MCF 10A (cell line): ENCODE measurements around the gene MARCHF11. TPM values are rescaled to one million over a fixed set of nuclear protein-coding genes. Genes with fewer than 3 reads are reported as not detected.

Experiments used
- BruUV-seq: library from RNA; stranded (reverse); fragments of 400-500 nt; replicated peaks from 2 replicates; lab custom pipeline; 2021; lab: Mats Ljungman, UMichigan
- CTCF ChIA-PET: fragments of 300-600 bp; sonication (Branson Sonifier 250); formaldehyde crosslinking; extraction: SDS; loops from one replicate; lab custom pipeline; 2021; ENCODE audit warnings: antibody characterized with exemption, inconsistent platforms; lab: Yijun Ruan, JAX
- POLR2A ChIA-PET: fragments of 300-600, 350-650 bp; sonication (Branson Sonifier 250); formaldehyde crosslinking; extraction: SDS; loops from one replicate; lab custom pipeline; 2020; ENCODE audit warnings: antibody characterized with exemption, inconsistent platforms; lab: Yijun Ruan, JAX
- DNase-seq: peaks from one replicate; pipeline ENCODE4 v3.0.0-alpha.2; 2018; ENCODE audit not compliant: unreplicated experiment
- H3K27ac Mint-ChIP-seq: one replicate; pipeline ENCODE4 v1.8.0; 2022; ENCODE audit warnings: mild to moderate bottlenecking, low read depth, mixed read lengths; ENCODE audit not compliant: unreplicated experiment
- H3K27me3 Mint-ChIP-seq: one replicate; pipeline ENCODE4 v1.8.0; 2022; ENCODE audit warnings: mixed read lengths; ENCODE audit not compliant: insufficient read depth, unreplicated experiment
- H3K36me3 Mint-ChIP-seq: one replicate; pipeline ENCODE4 v1.8.0; 2022; ENCODE audit warnings: mild to moderate bottlenecking, moderate library complexity, mixed read lengths; ENCODE audit not compliant: insufficient read depth, unreplicated experiment
- H3K4me1 Mint-ChIP-seq: one replicate; pipeline ENCODE4 v1.8.0; 2022; ENCODE audit warnings: mixed read lengths; ENCODE audit not compliant: insufficient read depth, unreplicated experiment
- H3K4me3 Mint-ChIP-seq: one replicate; pipeline ENCODE4 v1.8.0; 2022; ENCODE audit warnings: mild to moderate bottlenecking, moderate library complexity, mixed read lengths; ENCODE audit not compliant: unreplicated experiment
- H3K9me3 Mint-ChIP-seq: one replicate; pipeline ENCODE4 v1.8.0; 2022; ENCODE audit warnings: mixed read lengths; ENCODE audit not compliant: unreplicated experiment
- intact Hi-C: fragments of 100-400 bp; cut with micrococcal nuclease; formaldehyde crosslinking; loops from 2 replicates; pipeline ENCODE4 v1.14.1; 2022
- total RNA-seq: library from RNA; stranded (reverse); gene quantifications from 2 replicates; pipeline ENCODE4 v1.2.3, GENCODE V29; 2022
- TF ChIP-seq, protein P1 (sequence below): fragments of 200-600 bp; IDR thresholded peaks from one replicate; pipeline ENCODE4 v1.8.0; 2022; ENCODE audit warnings: antibody characterized with exemption, mild to moderate bottlenecking; ENCODE audit not compliant: unreplicated experiment

Gene MARCHF11
- total RNA-seq, 1 experiment from 2014 or later: not detected

DNA sequence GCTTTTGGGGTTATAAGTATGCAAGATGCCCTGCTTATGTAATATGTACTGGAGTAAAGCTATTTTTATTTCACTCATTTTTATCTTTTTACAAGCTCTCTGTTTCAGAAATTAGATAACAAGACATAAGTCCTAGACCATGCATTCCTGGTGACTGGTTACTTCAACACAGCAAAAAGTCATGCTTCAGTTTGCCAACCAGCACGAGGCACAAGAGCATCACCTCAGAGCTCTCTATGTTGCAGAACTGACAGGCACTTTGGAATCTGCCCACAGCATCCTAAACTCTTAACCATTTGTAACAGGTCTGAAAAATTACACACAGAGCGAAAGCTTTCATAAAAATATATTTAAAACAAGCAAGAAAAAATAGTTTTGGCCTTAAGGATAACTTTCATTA lies 112.8 kb downstream of the MARCHF11 start:
- no peak for DNase-seq
- no peak overlapping the region for H3K27ac Mint-ChIP-seq
- H3K27me3 Mint-ChIP-seq: peaks cover 32% of the 10 kb centered on the region
- H3K4me3 Mint-ChIP-seq: no peak overlapping the region
- TF ChIP-seq, protein P1, sequence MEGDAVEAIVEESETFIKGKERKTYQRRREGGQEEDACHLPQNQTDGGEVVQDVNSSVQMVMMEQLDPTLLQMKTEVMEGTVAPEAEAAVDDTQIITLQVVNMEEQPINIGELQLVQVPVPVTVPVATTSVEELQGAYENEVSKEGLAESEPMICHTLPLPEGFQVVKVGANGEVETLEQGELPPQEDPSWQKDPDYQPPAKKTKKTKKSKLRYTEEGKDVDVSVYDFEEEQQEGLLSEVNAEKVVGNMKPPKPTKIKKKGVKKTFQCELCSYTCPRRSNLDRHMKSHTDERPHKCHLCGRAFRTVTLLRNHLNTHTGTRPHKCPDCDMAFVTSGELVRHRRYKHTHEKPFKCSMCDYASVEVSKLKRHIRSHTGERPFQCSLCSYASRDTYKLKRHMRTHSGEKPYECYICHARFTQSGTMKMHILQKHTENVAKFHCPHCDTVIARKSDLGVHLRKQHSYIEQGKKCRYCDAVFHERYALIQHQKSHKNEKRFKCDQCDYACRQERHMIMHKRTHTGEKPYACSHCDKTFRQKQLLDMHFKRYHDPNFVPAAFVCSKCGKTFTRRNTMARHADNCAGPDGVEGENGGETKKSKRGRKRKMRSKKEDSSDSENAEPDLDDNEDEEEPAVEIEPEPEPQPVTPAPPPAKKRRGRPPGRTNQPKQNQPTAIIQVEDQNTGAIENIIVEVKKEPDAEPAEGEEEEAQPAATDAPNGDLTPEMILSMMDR: no peak
- no peaks in the 10 kb centered on the region for H3K36me3 Mint-ChIP-seq
- ChIA-PET POLR2A (no interaction called here), CTCF (no interaction called here)
- H3K9me3 Mint-ChIP-seq: no peaks in the 10 kb centered on the region
- intact Hi-C loops: no loop called here
- peaks cover 4% of the 10 kb centered on the region for H3K4me1 Mint-ChIP-seq
- BruUV-seq: no TSS peak

- no peaks in the 10 kb centered on the region for H3K36me3 Mint-ChIP-seq
- intact Hi-C loops: no loop called here
- TF ChIP-seq, protein P1: no peak
- H3K4me1 Mint-ChIP-seq: peaks cover 4% of the 10 kb centered on the region
- POLR2A ChIA-PET: no interaction called here
- CTCF ChIA-PET: no interaction called here
- H3K9me3 Mint-ChIP-seq: no peaks in the 10 kb centered on the region
- BruUV-seq: no TSS peak
- H3K27ac Mint-ChIP-seq: no peak overlapping the region
- peaks cover 32% of the 10 kb centered on the region for H3K27me3 Mint-ChIP-seq
- no peak overlapping the region for H3K4me3 Mint-ChIP-seq
- no peak for DNase-seq
Measured at GRCh38 chr5:16066320-16066719, 113.3 kb downstream of the MARCHF11 start.

GRCh38 chr5:16065831-16066230 lies 113.8 kb downstream of the MARCHF11 start:
- intact Hi-C loops: no loop called here
- Mint-ChIP-seq H3K4me1 (peaks cover 4% of the 10 kb centered on the region), H3K27me3 (peaks cover 32% of the 10 kb centered on the region), H3K9me3 (no peaks in the 10 kb centered on the region), H3K4me3 (no peak overlapping the region), H3K36me3 (no peaks in the 10 kb centered on the region), H3K27ac (no peak overlapping the region)
- TF ChIP-seq, protein P1: no peak
- no TSS peak for BruUV-seq
- POLR2A ChIA-PET: no interaction called here
- no peak for DNase-seq
- CTCF ChIA-PET: no interaction called here

DNA sequence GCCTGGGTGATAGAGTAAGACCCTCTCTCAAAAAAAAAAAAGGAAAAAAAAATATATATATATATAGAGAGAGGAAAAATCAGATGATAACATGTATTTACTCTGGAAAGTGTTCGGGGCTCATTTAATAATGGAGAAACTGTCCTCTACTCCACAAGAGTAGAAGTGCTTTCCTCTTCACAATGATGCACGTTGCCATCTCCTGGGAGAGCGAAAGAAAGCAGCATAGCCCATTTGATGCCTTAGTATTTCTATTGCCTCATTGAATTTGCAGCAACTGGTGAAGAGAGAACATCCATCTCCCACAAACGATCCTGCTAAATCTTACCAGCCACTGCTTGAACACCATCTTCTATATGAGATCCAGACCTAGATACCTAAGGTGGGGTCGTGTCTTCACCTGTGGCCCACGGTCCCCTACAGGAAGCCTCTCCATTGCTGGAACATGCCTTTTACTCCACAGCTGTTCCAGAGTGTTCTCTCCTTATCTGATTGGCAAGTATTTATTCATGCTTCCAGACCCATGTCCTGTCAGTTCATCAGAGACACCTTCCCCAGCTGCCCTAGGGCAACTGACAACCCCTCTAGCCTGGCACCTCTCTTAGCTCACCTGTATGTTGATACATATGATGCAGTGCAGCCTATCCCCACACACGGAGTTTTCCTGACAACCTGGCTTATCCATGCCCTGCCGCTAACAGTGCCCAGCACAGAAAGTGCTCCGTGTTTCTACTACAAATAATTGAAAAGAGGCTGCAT lies 115.3 kb downstream of the MARCHF11 start:
- Mint-ChIP-seq H3K27me3 (peaks cover 32% of the 10 kb centered on the region), H3K9me3 (no peaks in the 10 kb centered on the region), H3K27ac (no peak overlapping the region), H3K4me1 (no peaks in the 10 kb centered on the region), H3K4me3 (no peak overlapping the region), H3K36me3 (no peaks in the 10 kb centered on the region)
- BruUV-seq: no TSS peak
- ChIA-PET POLR2A (no interaction called here), CTCF (interaction anchor here (0.6 kb wide), 1 partner anchor 391 kb away, joined by 3 read pairs; no protein-coding TSS in a partner anchor)
- intact Hi-C loops: no loop called here
- TF ChIP-seq, protein P1: no peak
- no peak for DNase-seq
